Mesodermal cell (in vitro differentiated cells): Measurements from ENCODE around the gene CAB39L.
"Not testable (repeated sequence)": the region's sequence is repeated elsewhere in the genome, so short reads cannot be mapped to it uniquely, and the experiment has no call there.

Experiments used
- H3K27ac ChIP-seq: 2 replicates; pipeline ENCODE4 v1.7.0; 2013; ENCODE audit warnings: mild to moderate bottlenecking, low read depth, low read length, moderate library complexity; ENCODE audit not compliant: severe bottlenecking
- H3K36me3 ChIP-seq: 2 replicates; pipeline ENCODE4 v1.7.1; 2013; ENCODE audit warnings: mild to moderate bottlenecking, low read length, moderate library complexity; ENCODE audit not compliant: control insufficient read depth, insufficient read depth
- H3K4me1 ChIP-seq: one replicate; pipeline ENCODE4 v1.7.1; 2013; ENCODE audit warnings: mild to moderate bottlenecking, low read length; ENCODE audit not compliant: insufficient read depth, control insufficient read depth, poor library complexity, severe bottlenecking
- H3K4me3 ChIP-seq: 2 replicates; pipeline ENCODE4 v1.7.0; 2013; ENCODE audit warnings: low read length, control low read depth, mild to moderate bottlenecking; ENCODE audit not compliant: insufficient read depth, poor library complexity, severe bottlenecking; ENCODE audit errors: extremely low read depth
- H3K9me3 ChIP-seq: 2 replicates; pipeline ENCODE4 v1.7.1; 2013; ENCODE audit warnings: mild to moderate bottlenecking, low read length, moderate library complexity; ENCODE audit not compliant: control insufficient read depth
- WGBS, 2 experiments: methylation state at CpG; one replicate each; pipeline ENCODE4 v1.1.5; 2013; ENCODE audit warnings: missing lambda C conversion rate in 2 of 2; ENCODE audit not compliant: insufficient coverage in 2 of 2; 5-methylcytosine and 5-hydroxymethylcytosine counted together

The CAB39L gene

GRCh38 chr13:49302222-49302621 lies 141.6 kb downstream of the CAB39L start:
- 83 to 84% methylated on average over 5 to 7 of the region's 7 CpGs for WGBS, 2 experiments

GRCh38 chr13:49300739-49301589 lies 142.9 kb downstream of the CAB39L start:
- 52 to 57% methylated on average over 18 of the region's 20 CpGs for WGBS, 2 experiments

More at GRCh38 chr13:49302222-49302621, 141.6 kb downstream of the CAB39L start:
- Histone ChIP-seq H3K4me3 (no peak overlapping the region), H3K27ac (no peak overlapping the region), H3K4me1 (peaks cover 5% of the 10 kb centered on the region), H3K9me3 (no peaks in the 10 kb centered on the region), H3K36me3 (peaks cover under 1% of the 10 kb centered on the region)

GRCh38 chr13:49300276-49300675 lies 143.6 kb downstream of the CAB39L start:
- H3K9me3 ChIP-seq = no peaks in the 10 kb centered on the region
- WGBS, 2 experiments = 59 to 76% methylated on average over 2 to 4 of the region's 5 CpGs

More at GRCh38 chr13:49300739-49301589, 142.9 kb downstream of the CAB39L start:
- no peak overlapping the region for H3K4me3 ChIP-seq
- no peak overlapping the region for H3K27ac ChIP-seq
- H3K36me3 ChIP-seq = no peaks in the 10 kb centered on the region
- H3K4me1 ChIP-seq = peaks cover 5% of the 10 kb centered on the region
- no peaks in the 10 kb centered on the region for H3K9me3 ChIP-seq

GRCh38 chr13:49298903-49299605 lies 144.8 kb downstream of the CAB39L start:
- Histone ChIP-seq H3K27ac (no peak overlapping the region), H3K4me1 (peaks cover 5% of the 10 kb centered on the region), H3K4me3 (no peak overlapping the region), H3K36me3 (no peaks in the 10 kb centered on the region), H3K9me3 (no peaks in the 10 kb centered on the region)
- 83 to 89% methylated on average over 6 to 7 of the region's 7 CpGs for WGBS, 2 experiments

More at GRCh38 chr13:49300276-49300675, 143.6 kb downstream of the CAB39L start:
- no peak overlapping the region for H3K27ac ChIP-seq
- H3K36me3 ChIP-seq = no peaks in the 10 kb centered on the region
- no peak overlapping the region for H3K4me3 ChIP-seq
- peaks cover 5% of the 10 kb centered on the region for H3K4me1 ChIP-seq

- Histone ChIP-seq H3K36me3 (no peaks in the 10 kb centered on the region), H3K9me3 (no peaks in the 10 kb centered on the region), H3K4me1 (no peaks in the 10 kb centered on the region), H3K27ac (no peak overlapping the region), H3K4me3 (no peak overlapping the region)
Measured at GRCh38 chr13:49298416-49298815, 145.4 kb downstream of the CAB39L start.

GRCh38 chr13:49297338-49297737 lies 146.5 kb downstream of the CAB39L start:
- 85 to 96% methylated on average over 3 to 4 of the region's 4 CpGs for WGBS, 2 experiments
- H3K4me1 ChIP-seq = no peaks in the 10 kb centered on the region
- no peak overlapping the region for H3K27ac ChIP-seq
- H3K4me3 ChIP-seq = no peak overlapping the region
- no peaks in the 10 kb centered on the region for H3K36me3 ChIP-seq
- no peaks in the 10 kb centered on the region for H3K9me3 ChIP-seq

- Histone ChIP-seq H3K4me1 (no peaks in the 10 kb centered on the region), H3K27ac (no peak overlapping the region), H3K36me3 (no peaks in the 10 kb centered on the region), H3K4me3 (no peak overlapping the region), H3K9me3 (no peaks in the 10 kb centered on the region)
- 89 to 97% methylated on average over 2 of the region's 2 CpGs for WGBS, 2 experiments
Measured at GRCh38 chr13:49296659-49297058, 147.2 kb downstream of the CAB39L start.

- Histone ChIP-seq H3K4me3 (no peak overlapping the region), H3K9me3 (no peaks in the 10 kb centered on the region), H3K27ac (no peak overlapping the region), H3K36me3 (no peaks in the 10 kb centered on the region), H3K4me1 (no peaks in the 10 kb centered on the region)
- WGBS, 2 experiments = 85 to 95% methylated on average over 3 to 6 of the region's 6 CpGs
Measured at GRCh38 chr13:49295244-49295643, 148.6 kb downstream of the CAB39L start.

- H3K27ac ChIP-seq, H3K9me3 ChIP-seq, H3K4me3 ChIP-seq, H3K36me3 ChIP-seq, H3K4me1 ChIP-seq: not testable (repeated sequence)
- 88 to 100% methylated on average over 1 to 4 of the region's 6 CpGs for WGBS, 2 experiments
Measured at GRCh38 chr13:49294723-49295122, 149.1 kb downstream of the CAB39L start.

GRCh38 chr13:49292742-49293486 lies 150.9 kb downstream of the CAB39L start:
- H3K27ac ChIP-seq = no peak overlapping the region
- no peaks in the 10 kb centered on the region for H3K9me3 ChIP-seq
- H3K4me1 ChIP-seq = no peaks in the 10 kb centered on the region
- 80 to 87% methylated on average over 1 to 5 of the region's 6 CpGs for WGBS, 2 experiments
- H3K4me3 ChIP-seq = no peak overlapping the region
- H3K36me3 ChIP-seq = no peaks in the 10 kb centered on the region
